Heart left ventricle (tissue), 13 donors: ENCODE measurements around the gene ISLR.

Source experiments
- CTCF ChIP-seq, 12 donors: fragments of 200-600 bp; sonication (generic) in 4 of 12; IDR thresholded peaks; one replicate each; pipeline versions ENCODE4 v1.5.0 to v1.8.0; 2018 to 2022; ENCODE audit warnings: antibody characterized with exemption in 12 of 12, mild to moderate bottlenecking in 5 of 12
- POLR2A ChIP-seq, 2 donors: fragments of 450-650 bp; IDR thresholded peaks; one replicate each; pipeline ENCODE4 v1.6.1; 2017; ENCODE audit warnings: antibody characterized with exemption in 2 of 2, mild to moderate bottlenecking in 2 of 2, moderate library complexity in 2 of 2
- donor health status: ischemic (EF 13 %, LVEDD 7.1; RV severe dilation, severe dysfunction).
- donor health status: DM: no; HTN: yes; CAD: no.
- donor health status: DM: no; HTN: no; CAD: no.
- donor health status: ischemic (EF 25% LVEDD 6.9; RV normal size, moderate dysfunction).
- donor health status: ischemic (EF 25% LVEDD 5.7; RV mildly dilated, moderate dysfunction).
- donor health status: ischemic (EF 35%, LVEDD 5.7; RV mildly dilated, moderate dysfunction).
- donor health status: nonischemic (EF 11% LVEDD 7.7; RV severe dilation, severe dysfunction).
- donor health status: DM: yes; HTN: yes; CAD: no.
- donor health status: PGD.
- donor health status: ischemic (EF 29% LVEDD 5.4; RV normal size, mild dysfunction).
- donor health status: nonischemic (EF 23%, LVEDD 6.1; RV moderate dilation, normal function).

- TF ChIP-seq CTCF (IDR thresholded peaks at IDR 0.05) = no peak
- no peak for TF ChIP-seq POLR2A (IDR thresholded peaks at IDR 0.05)
These were observed 37.2 kb downstream of the ISLR start for GRCh38 chr15:74210729-74211128.
